Measurements from ENCODE around the gene FBXL17.

Gene FBXL17

GRCh38 chr5:107926121-107926520, 455.8 kb downstream of the FBXL17 start:
- TF ChIP-seq FOXP2 (optimal IDR thresholded peaks at IDR 0.05; ENCODE audit: borderline replicate concordance, extremely low read depth, extremely low read length, insufficient read depth) (no peak), REST (IDR thresholded peaks at IDR 0.05; ENCODE audit: insufficient read depth in 1 of 2, low read depth in 2 of 2, low read length in 2 of 2) (no peak), POLR2AphosphoS5 (IDR thresholded peaks at IDR 0.05; ENCODE audit: low read depth, low read length) (no peak), SIN3A (IDR thresholded peaks at IDR 0.05; ENCODE audit: borderline replicate concordance, insufficient read depth, low read length) (no peak), TAF1 (IDR thresholded peaks at IDR 0.05; ENCODE audit: borderline replicate concordance, insufficient read depth, low read length) (no peak)

GRCh38 chr5:107925200-107925599, 456.7 kb downstream of the FBXL17 start:
- no peak for TF ChIP-seq POLR2AphosphoS5 (IDR thresholded peaks at IDR 0.05; ENCODE audit: low read depth, low read length)
- TF ChIP-seq FOXP2 (optimal IDR thresholded peaks at IDR 0.05; ENCODE audit: borderline replicate concordance, extremely low read depth, extremely low read length, insufficient read depth) = no peak

GRCh38 chr5:107919969-107920368, 461.9 kb downstream of the FBXL17 start:
- no peak for TF ChIP-seq FOXP2 (optimal IDR thresholded peaks at IDR 0.05; ENCODE audit: borderline replicate concordance, extremely low read depth, extremely low read length, insufficient read depth)
- no peak for TF ChIP-seq TAF1 (IDR thresholded peaks at IDR 0.05; ENCODE audit: borderline replicate concordance, insufficient read depth, low read length)
- no peak for TF ChIP-seq SIN3A (IDR thresholded peaks at IDR 0.05; ENCODE audit: borderline replicate concordance, insufficient read depth, low read length)
- no peak for TF ChIP-seq POLR2AphosphoS5 (IDR thresholded peaks at IDR 0.05; ENCODE audit: low read depth, low read length)
- no peak for TF ChIP-seq REST (IDR thresholded peaks at IDR 0.05; ENCODE audit: insufficient read depth in 1 of 2, low read depth in 2 of 2, low read length in 2 of 2)

- TF ChIP-seq TAF1 (IDR thresholded peaks at IDR 0.05; ENCODE audit: borderline replicate concordance, insufficient read depth, low read length) (no peak), REST (IDR thresholded peaks at IDR 0.05; ENCODE audit: insufficient read depth in 1 of 2, low read depth in 2 of 2, low read length in 2 of 2) (no peak), POLR2AphosphoS5 (IDR thresholded peaks at IDR 0.05; ENCODE audit: low read depth, low read length) (no peak), SIN3A (IDR thresholded peaks at IDR 0.05; ENCODE audit: borderline replicate concordance, insufficient read depth, low read length) (no peak), FOXP2 (optimal IDR thresholded peaks at IDR 0.05; ENCODE audit: borderline replicate concordance, extremely low read depth, extremely low read length, insufficient read depth) (no peak)
These were observed 462.5 kb downstream of the FBXL17 start for GRCh38 chr5:107919361-107919760.

GRCh38 chr5:107917983-107918382, 463.9 kb downstream of the FBXL17 start:
- TF ChIP-seq SIN3A (IDR thresholded peaks at IDR 0.05; ENCODE audit: borderline replicate concordance, insufficient read depth, low read length) (no peak), TAF1 (IDR thresholded peaks at IDR 0.05; ENCODE audit: borderline replicate concordance, insufficient read depth, low read length) (no peak), POLR2AphosphoS5 (IDR thresholded peaks at IDR 0.05; ENCODE audit: low read depth, low read length) (no peak), FOXP2 (optimal IDR thresholded peaks at IDR 0.05; ENCODE audit: borderline replicate concordance, extremely low read depth, extremely low read length, insufficient read depth) (no peak), REST (IDR thresholded peaks at IDR 0.05; ENCODE audit: insufficient read depth in 1 of 2, low read depth in 2 of 2, low read length in 2 of 2) (no peak)
